ENCODE results near the gene XXYLT1. TPM values are rescaled to one million over a fixed set of nuclear protein-coding genes. Genes with fewer than 3 reads are reported as not detected.
"Not testable (repeated sequence)": the region's sequence is repeated elsewhere in the genome, so short reads cannot be mapped to it uniquely, and the experiment has no call there.

The XXYLT1 gene
- polyA plus RNA-seq, 4 donors, result 28.9 to 35.7 (median 31.3) TPM

DNA sequence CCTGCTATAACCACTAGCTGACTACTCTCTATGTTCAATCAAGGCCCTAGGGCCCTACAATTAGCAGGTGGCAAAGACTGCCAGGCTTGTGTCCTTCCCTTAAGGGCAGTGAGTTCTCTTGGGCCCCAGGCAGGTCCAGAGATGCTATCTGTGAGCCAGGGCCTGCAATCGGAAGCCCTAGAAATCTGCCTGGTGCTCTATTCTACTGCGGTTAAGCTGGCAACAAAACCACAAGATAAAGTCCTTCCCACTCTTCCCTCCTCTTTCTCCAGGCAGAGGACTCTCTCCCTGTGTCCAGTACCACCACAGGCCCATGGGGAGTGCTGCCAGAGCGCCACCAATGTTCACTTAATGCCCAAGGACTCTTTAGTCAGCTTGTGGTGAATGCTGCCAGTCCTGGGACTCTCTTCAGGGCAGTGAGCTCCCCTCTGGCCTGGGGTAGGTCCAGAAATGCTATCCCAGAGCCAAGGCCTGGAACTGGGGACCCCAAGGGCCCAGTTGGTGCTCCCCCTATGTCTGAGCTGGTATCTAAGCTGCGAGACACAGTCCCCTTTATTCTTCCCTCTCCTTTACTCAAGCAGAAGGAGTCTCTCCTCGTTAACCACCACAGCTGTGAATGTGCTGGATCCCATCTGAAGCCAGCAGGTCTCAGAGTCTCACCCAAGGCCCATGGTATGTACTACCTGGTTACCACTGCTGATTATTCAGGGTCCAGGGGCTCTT, 34.7 kb downstream of the XXYLT1 start:
- no peak for DNase-seq (ENCODE audit: low read depth in 4 of 4, low spot score in 3 of 4)

DNA sequence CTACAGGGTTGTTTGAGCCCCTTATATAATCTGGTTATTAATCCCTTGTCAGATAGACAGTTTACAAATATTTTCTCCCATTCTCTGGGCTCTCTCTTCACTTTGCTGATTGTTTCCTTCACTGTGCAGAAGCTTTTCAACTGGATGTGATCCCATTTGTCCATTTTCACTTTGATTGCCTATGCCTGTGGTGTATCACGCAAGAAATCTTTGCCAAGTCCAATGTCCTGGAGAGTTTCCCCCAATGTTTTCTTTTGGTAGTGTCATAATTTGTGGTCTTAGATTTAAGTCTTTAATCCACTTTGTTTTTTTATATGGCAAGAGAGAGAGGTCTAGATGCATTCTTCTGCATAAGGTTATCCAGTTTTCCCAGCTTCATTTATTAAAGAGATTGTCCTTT, 40.7 kb downstream of the XXYLT1 start:
- no peak for DNase-seq (ENCODE audit: low read depth in 4 of 4, low spot score in 3 of 4)

DNA sequence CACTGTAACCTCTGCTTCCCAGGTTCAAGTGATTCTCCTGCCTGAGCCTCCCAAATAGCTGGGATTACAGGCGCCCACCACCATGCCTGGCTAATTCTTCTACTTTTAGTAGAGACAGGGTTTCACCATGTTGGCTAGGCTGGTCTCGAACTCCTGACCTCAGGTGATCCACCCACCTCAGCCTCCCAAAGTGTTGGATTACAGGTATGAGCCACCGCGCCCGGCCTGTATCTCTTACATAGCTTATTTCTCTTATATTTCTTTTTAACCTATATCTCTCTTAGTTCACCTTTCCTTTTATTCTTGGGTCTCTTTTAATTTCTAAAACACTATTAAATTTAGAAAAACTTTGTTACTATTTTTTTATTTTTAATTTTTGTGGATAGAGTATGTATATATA, 42.1 kb downstream of the XXYLT1 start:
- DNase-seq (ENCODE audit: low read depth in 4 of 4, low spot score in 3 of 4), result not testable (repeated sequence)

DNA sequence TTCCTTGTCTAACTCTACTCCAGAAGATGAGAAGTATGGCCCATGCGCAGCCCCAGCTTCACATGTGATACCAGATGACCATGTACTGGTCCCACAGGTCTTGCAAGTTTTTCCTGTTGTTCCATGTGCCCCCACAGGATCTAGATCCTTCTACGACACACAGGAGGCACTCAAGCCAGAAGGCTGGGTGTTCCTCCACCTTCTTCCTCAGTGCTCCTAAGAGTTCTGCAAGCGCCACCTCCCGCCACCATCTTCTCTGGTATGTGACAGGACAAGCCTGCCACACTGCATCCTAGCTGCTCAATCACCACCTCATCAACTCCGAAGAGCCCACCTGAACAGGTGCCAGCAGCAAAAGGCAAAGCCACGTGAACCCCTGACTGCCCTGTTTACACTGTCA, 43.1 kb downstream of the XXYLT1 start:
- DNase-seq (ENCODE audit: low read depth in 4 of 4, low spot score in 3 of 4), result no peak

DNA sequence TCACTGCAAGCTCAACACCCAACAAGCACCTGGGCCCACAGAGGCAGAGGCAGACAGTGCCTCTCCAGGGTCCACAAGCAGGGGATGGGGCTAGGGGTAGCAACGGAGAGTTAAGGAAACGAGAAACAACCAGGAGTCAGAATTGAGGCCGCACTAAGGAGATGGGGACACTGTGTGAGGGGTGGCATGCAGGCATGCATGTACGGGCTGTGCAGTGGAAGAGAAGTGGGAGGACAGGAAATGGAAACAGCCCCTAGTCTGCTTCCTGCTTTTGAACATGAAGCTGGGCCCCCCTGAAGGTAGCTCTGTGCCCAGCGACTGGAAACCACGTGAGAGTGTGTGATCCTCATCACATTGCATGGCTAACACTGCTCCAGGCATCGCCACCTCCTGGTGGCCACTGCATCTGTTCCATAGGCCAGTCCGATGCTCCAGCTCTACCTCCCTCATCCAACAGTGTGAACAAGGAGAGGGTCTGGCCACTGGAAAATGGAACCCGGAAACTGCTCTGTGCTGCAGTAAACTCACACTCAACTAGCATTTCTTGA, 44.0 kb downstream of the XXYLT1 start:
- DNase-seq (ENCODE audit: low read depth in 4 of 4, low spot score in 3 of 4), result no peak

DNA sequence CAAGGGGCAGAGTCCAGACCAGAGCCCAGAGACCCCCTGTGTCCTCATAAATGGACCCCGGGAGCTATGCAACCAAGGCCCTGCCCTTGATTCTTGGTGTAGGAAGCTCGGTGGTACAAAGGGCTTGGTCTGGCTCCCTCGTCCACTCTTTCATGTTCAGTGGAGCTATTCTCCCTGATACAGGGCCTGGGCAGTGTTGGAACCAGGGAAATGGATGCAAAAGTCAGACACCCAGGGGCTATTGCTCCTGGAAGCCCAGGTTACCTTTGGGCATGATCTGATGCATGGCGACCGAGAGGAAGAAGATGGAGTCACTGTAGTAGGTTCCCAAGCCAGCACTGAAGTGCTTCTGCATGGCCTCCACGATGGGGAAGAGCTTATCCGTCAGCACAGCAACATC, 44.5 kb downstream of the XXYLT1 start:
- DNase-seq (ENCODE audit: low read depth in 4 of 4, low spot score in 3 of 4), result no peak

DNA sequence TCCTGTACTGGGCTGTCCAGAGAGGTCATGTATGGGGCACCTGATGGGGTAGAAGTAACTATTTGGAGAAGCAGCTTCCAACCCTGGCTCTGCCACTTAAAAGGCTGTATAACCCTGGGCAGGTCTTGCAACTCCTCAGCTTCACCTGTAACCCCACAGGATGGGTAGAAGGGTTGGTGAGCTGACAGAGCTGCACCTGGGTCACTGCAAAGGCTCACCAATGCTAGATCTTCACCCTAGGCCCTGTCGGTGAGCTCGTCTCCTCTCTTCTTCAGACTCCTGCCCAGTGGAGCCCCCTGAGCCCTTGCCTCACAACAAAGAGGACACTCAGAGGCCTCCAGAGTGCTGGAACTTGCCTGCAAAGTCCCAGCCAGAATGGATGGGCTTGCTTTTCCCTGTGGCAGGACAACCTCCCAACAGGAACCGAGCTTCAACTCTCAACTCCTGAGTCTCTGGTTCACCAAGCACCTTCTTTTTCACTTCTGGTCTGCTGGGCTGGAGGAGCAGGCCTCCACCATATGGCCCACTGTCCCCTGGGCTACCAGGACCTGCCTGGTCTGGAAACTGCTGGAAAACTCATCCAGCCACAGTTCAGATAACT, 45.9 kb downstream of the XXYLT1 start:
- no peak for DNase-seq (ENCODE audit: low read depth in 4 of 4, low spot score in 3 of 4)

DNA sequence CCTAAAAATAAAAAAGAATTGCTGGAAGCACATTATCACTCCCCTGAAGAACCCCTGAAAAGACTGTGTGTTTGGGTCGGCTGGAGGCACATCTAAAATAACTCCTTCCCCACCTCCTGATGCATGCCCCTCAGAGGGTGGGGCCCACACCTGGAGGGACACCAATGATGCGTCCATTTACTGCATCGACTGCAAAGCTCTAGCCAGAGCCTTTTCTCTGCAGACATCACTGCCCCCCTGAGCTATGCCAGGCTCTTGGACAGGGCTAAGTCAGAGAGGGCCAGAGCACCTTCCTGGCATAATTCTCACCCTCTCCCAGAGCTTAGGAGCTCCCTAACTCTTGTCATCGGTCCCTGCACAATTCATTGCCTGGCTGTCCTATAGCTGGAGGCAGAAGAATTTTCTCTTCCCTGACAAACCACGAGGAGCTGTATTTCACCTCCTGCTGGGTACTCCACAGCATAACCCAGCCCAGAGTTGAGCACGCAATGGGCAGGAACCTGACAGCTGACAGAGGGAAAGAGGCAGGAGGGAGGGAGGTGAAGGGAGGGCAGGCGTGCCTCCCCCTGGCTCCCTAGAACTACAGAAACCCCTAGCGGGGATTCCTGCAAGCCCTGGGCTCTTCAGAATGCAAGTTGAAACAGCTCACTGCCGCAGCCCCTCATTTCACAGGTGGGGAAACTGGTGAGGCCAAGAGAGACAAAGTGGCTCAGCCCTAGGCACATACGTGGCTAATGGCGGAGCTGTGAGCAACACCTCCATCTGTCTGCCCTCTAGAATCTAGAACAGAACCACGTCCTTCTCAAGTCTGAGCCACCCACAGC, 46.6 kb downstream of the XXYLT1 start:
- no peak for DNase-seq (ENCODE audit: low read depth in 4 of 4, low spot score in 3 of 4)

DNA sequence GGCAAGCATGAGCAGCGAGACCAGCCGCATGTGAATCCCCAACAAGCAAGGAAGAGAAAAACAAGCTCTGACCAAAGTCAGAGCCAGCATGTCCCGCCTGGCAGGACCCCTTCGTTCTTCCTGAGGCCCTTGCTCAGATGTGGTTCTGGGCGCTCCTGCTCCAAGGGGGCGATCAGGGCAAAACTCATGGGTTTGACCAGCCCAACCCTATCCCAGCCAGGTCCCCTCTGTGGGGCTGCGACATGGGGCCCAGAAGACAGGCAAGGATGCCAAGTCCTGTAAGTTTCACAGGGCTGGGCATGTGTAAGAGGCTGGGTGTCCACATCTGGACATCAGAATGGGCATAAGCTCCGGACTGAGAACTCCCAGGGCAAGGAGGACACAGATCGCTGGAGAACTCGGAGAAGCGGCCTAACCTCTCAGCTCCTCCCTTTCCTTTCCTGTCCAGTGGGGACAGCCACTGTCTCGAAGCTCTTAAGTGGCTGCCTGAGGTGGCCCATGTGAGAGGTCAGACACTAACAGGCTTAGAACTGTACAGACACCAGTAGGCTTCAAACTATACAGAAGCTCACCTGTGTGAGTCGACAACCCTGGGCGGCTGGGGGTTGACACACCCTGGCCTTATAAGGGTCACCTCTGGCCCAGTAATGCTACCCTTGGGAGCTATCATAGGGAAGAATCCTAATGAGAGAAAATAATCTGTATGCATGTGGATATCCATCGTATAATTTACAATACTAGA, 48.9 kb downstream of the XXYLT1 start:
- DNase-seq (ENCODE audit: low read depth in 4 of 4, low spot score in 3 of 4), result no peak

DNA sequence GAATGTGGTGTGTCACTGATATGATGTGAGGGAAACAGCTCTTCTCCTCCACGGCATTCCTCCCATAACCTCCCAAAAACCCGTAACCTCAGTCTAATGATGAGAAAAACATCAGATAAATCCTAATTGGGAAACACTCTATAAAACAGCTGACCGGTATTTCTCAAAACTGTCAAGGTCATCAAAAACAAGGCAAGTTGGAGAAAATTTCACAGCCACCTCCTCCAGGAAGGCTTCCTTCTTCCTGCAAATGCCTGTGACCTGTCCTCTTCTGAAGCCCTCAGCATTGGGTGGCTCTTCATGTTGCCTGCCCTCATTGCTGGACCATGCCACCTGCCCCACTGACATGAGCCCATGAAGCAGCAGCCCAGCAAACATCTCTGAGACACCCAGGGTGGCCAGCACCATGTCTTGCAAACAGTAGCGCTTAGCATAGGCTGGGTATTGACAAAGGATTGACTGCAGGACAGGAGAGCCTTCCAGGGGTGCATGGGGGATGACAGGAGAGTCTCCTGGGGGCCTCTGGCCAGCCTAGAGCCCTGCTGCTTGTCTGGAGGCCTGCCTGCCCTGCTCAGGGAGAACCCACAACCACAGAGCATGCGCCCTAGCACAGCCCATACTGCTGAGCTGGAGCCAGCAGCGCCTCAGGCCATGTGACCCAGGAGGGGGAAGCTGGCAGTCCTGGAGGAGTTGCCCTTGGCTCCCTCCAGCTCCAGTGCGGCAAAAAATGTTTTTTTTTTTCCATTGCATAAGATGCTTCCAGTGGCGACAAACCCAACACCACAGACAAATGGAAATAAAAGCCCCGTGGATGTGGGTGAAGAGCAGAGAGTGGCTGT, 49.7 kb downstream of the XXYLT1 start:
- no peak for DNase-seq (ENCODE audit: low read depth in 4 of 4, low spot score in 3 of 4)

DNA sequence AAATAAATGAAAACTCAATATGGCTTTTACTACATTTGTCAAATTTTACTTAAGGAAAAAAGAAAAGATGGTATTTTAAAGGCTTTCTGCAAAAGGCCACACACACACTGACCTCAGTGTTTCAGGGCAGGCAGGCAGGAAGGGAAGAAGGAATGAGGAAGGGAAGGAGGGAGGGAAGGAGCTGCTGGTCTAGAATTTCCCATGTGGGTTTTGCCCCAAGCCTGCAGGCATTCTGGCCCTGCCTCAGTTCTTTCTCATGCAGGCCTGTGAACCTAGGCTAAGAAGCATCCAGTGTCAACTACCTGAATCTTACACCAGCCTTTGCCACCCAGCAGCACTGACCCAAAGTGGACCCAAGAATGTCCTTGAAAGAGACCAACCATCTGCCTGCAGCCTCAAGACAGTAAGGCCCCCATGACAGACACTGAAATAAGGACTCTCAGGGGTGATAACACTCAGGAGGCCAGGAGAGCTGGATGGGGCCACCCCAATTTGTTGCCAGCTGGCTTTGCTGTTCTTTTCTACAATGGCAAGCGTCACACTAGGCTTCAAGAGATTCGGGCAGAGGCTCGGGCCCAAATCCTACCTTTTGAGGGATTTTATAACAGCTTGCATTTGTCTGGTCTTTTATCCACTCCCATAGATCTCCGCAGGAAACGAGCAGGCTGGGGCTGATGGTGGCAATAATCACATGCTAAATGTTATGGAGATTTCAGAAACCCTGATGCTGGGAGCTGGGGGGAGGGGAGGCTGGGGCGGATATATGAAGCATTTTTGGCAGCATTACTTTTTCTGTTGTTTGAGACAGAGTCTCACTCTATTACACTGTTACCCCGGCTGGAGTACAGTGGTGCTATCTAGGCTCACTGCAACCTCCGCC, 51.4 kb downstream of the XXYLT1 start:
- DNase-seq (ENCODE audit: low read depth in 4 of 4, low spot score in 3 of 4), result no peak

DNA sequence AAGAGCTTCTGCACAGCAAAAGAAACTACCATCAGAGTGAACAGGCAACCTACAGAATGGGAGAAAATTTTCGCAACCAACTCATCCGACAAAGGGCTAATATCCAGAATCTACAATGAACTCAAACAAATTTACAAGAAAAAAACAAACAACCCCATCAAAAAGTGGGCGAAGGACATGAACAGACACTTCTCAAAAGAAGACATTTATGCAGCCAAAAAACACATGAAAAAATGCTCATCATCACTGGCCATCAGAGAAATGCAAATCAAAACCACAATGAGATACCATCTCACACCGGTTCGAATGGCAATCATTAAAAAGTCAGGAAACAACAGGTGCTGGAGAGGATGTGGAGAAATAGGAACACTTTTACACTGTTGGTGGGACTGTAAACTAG, 52.6 kb downstream of the XXYLT1 start:
- DNase-seq (ENCODE audit: low read depth in 4 of 4, low spot score in 3 of 4), result not testable (repeated sequence)

DNA sequence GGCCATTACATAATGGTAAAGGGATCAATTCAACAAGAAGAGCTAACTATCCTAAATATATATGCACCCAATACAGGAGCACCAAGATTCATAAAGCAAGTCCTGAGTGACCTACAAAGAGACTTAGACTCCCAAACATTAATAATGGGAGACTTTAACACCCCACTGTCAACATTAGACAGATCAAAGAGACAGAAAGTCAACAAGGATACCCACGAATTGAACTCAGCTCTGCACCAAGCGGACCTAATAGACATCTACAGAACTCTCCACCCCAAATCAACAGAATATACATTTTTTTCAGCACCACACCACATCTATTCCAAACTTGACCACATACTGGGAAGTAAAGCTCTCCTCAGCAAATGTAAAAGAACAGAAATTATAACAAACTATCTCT, 55.4 kb downstream of the XXYLT1 start:
- not testable (repeated sequence) for DNase-seq (ENCODE audit: low read depth in 4 of 4, low spot score in 3 of 4)

DNA sequence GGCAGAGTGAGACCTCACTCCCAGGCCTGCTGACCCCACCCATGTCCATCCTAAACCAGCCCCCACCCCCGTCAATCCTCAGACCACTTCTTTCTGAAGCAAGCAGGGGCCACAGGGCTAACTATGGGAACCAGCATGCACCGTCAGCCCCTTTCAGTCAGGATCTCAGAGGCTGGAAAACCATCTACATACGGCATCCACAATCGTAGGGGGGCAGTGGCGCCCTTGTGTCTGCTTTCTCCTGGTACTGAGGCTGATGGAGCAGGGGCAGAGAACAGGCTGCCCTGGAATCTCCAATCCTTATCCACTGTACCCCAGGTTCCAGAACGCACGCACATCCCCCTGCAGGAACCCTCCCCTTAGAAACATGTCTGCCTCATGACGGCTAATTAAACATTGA, 56.6 kb downstream of the XXYLT1 start:
- DNase-seq (ENCODE audit: low read depth in 4 of 4, low spot score in 3 of 4), result no peak

DNA sequence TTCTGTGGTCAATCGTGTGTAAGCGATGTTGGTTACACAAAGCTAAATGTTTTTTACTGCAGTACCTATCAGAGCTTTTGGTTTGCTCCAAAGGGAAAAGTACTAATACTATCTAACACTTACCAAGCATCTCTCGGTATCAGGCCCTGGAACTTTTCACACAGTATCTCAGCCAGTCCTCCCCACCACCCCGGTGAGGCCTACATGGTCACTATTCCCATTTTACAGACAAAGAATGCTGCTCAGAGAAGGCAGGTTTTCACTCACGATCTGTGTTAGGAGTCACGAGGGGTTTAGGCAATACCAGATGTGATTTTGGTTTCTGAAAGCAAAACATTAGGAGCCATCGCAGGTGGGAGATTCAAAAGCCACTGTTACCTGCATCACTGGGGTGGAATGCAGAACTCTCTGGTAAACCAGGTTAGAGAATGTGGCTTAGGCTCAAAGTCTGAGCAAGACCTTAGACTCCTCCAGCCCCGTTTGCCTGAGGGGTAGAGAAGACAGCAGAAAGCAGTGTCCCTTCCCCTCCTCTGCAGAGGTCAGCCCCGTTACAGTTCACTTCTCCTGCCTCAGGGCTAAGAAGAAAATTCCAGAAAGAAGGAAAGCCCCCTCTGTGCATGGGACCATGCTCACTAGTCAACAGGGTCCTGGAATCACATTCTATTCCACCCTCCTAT, 57.2 kb downstream of the XXYLT1 start:
- DNase-seq (ENCODE audit: low read depth in 4 of 4, low spot score in 3 of 4), result no peak

DNA sequence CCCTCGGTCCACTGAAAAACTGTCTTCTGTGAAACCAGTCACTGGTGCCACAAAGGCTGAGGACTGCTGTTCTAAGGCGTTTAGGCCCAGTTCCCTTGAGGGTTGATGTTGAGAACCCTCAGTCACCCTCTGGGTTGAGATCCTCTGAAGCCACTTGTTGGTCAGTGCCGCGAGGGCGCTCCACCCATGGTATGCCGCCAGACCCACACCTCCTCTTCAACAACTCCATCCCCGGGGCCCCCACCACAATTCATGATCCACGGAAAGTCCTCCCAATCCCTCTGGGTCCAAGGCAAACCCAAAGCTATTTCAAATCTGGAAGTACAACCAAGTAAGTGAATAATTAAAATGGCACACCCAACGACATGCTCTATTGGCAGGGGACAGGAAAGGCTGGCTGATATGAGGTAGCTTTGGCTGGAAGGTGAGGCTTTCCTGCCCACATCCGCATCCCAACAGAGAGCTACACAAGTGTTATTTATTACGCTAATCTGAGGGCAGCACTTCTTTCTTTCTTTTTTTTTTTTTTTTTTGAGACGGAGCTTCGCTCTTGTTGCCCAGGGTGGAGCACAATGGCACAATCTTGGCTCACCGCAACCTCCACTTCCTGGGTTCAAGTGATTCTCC, 58.1 kb downstream of the XXYLT1 start:
- DNase-seq (ENCODE audit: low read depth in 4 of 4, low spot score in 3 of 4), result no peak

DNA sequence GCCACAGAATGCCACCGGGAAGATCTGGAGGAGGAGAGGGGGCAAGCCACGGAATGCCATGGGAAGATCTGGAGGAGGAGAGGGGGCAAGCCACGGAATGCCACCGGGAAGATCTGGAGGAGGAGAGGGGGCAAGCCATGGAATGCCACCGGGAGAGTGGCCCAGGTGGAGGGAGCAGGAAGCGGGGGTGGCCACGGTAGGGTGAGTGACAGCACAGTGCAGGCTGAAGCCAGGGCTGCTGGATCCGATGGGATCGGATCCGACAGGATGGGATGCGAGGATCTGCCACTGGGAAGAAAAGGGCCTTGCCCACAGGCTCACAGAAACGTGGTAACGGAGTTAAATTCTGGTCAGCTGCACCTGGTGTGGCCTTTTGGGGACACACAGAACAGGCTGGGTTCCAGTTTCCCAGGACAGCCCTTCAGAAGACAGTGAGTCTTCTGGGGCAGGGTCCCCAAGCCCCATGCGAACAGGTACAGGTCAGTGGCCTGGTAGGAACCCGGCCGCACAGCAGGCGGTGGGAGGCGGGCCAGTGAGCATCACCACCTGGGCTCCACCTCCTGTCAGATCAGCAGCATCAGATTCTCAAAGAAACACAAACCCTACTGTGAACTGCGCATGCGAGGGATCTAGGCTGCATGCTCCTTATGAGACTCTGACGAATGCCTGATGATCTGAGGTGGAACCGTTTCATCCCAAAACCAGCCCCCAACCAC, 58.8 kb downstream of the XXYLT1 start:
- DNase-seq (ENCODE audit: low read depth in 4 of 4, low spot score in 3 of 4), result no peak
